ENCODE data around the gene ARL6IP1.
"Not testable (repeated sequence)": the region's sequence is repeated elsewhere in the genome, so short reads cannot be mapped to it uniquely, and the experiment has no call there.

ARL6IP1 gene

DNA sequence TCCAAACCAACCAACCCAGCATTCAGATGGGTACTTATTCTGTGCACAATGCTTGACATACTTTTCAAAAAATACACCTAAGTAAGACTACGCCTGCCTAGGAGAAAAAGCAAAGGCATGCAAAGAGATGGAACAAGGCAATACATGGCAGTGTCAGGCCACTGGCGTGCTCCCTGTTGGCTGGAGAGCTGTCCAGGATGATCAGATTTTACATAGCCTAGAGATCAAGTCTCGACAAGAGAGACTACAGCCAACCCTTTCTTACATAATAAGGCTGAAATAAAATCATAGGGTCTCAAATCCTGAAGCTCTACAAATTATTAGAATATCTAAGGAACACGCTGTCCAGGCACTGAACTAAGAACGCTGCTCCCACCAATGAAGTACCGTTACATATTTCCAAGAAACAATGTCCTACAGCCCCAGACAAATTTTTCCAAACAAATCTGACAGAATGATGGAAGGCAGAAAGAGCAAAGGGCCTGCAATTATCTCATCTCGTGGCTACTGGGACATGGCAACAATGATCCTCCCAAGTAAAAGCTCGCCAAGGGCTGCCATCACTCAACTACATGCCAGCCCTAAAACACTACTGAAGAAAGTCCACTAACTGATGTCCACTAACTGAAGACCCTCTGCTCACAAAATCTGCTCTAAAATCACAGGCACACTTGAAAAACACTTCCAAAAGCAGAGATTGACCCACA is 16.3 kb downstream of the ARL6IP1 start:
- Mint-ChIP-seq H3K4me1 (ENCODE audit: low read depth) (peaks cover 64% of the 10 kb centered on the region), H3K27me3 (no peaks in the 10 kb centered on the region), H3K36me3 (ENCODE audit: low read depth) (peaks cover 73% of the 10 kb centered on the region), H3K4me3 (peak overlapping the region; percentile 98), H3K9me3 (no peaks in the 10 kb centered on the region), H3K27ac (peak overlapping the region; percentile 82)

DNA sequence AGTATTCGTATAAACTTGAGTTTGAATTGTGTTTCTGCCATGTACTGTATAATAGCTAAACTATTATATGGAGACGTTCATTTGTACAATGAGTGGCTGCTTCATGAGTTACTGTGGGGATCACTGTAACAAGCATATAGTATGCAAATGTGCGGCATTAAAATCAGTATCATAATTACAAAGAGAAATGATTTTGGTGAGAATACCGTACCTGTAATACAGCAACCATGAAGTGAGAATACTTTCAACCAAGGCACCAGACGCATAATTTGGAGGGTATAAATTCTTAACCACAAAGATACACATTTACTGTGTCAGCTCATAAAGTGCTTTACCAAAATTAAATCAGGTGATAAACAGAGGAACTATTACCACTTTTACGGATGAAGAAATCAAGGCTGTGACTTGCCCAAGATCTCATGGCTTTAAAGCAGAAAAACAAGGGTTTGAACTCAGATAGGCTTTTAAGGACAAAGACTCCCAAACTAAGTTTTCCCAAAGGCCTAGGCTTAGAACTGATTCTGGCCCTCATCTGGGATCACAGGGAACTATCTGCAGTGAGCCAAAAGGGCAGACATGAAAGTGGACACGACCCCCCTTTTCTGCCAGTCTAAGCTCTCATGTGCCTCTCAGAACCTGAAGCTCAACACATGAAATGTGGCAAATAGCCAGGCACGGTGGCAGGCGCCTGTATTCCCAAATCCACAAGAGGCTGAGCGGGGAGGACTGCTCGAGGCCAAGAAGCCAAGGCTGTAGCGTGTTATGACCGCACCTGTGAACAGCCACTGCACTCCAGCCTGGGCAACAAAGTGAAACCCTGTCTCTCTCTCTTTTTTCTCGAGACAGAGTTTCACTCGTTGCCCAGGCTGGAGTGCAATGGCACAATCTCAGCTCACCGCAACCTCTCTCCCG is 17.7 kb downstream of the ARL6IP1 start:
- Mint-ChIP-seq H3K4me3 (peak overlapping the region; percentile 32), H3K4me1 (ENCODE audit: low read depth) (peaks cover 56% of the 10 kb centered on the region), H3K27me3 (no peaks in the 10 kb centered on the region), H3K36me3 (ENCODE audit: low read depth) (peaks cover 59% of the 10 kb centered on the region), H3K9me3 (no peaks in the 10 kb centered on the region), H3K27ac (peak overlapping the region; percentile 50)

DNA sequence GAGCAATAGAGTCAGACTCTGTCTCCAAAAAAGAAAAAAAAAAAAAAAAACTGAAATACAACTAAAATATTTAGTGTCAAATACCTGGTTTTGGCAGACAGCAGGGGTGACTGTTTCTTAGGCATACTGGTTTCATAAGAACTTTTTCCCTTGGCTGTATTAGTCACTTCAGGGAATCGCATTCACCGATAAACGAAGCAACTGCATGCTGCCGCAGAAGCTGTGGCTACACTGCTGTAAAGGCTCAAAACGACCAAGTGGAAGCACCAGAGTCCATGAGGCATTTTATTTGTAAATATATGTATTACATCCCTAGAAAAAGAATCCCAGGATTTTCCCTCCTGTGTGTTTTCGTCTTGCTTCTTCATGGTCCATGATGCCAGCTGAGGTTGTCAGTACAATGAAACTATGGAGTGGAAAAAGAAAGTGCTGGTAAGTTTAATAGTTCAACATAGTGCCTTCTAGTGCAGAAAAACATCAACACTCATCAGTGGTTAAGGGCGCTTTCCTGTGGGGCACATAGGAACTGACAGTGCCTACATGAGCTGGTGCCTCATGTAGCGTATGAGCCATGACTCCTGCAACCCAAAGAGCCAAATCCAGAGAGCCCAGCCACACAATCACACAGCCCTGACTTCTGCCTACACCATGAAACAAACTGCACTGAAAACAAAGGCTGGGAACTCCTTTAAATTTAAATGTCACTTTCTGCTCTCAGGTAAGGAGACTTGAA is 18.5 kb downstream of the ARL6IP1 start:
- Mint-ChIP-seq H3K4me3 (peak overlapping the region; percentile 32), H3K36me3 (ENCODE audit: low read depth) (peaks cover 51% of the 10 kb centered on the region), H3K4me1 (ENCODE audit: low read depth) (peaks cover 48% of the 10 kb centered on the region), H3K9me3 (no peaks in the 10 kb centered on the region), H3K27ac (peak overlapping the region; percentile 50), H3K27me3 (no peaks in the 10 kb centered on the region)

DNA sequence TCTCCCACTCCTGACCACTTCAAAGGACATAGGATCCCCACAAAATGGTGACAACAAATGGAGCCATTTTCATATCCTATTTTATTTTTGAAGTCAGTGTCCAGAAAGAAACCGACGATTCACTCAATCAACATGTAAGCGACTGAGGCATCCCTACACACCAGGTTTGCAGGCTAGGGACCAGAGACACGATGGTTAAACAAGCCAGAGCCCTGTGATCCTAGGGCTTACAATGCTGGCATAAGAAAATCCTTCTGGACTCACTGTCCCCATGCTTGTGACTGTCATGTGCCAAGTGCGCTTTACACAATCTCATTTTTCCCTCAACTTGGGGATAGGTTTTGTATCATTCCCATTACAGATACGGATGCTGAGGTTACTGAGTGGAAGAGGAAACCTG is 20.1 kb downstream of the ARL6IP1 start:
- H3K4me3 Mint-ChIP-seq, H3K27ac Mint-ChIP-seq, H3K9me3 Mint-ChIP-seq, H3K27me3 Mint-ChIP-seq: not testable (repeated sequence)
- peaks cover 35% of the 10 kb centered on the region for H3K36me3 Mint-ChIP-seq (ENCODE audit: low read depth)
- H3K4me1 Mint-ChIP-seq (ENCODE audit: low read depth): peaks cover 34% of the 10 kb centered on the region

DNA sequence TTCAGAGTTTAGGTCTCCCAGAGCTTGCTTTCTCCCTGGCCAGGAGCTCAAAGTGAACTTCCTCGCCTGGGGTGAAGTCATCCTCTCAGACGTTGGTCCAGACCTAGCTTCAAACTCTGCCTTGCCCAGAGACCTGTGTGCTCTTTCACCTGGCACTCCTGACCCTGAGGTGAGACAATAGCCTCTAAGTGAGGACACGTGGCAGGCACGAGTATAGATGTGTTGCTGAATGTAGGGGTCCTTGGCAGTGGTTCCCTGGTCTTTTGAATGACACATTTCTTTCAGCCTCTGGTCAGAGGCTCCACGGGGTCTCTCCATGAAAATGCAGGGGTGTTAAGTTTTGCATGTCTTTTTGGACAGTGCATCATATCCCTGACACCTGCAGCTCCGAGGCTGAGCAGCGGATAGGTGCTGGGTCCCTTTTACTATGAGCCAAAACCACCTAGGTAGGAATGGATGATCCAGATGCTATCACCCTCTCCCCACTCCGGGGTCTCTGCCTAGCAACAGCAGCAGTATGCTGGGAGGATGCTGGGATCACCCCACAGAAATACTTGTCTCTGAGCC is 20.8 kb downstream of the ARL6IP1 start:
- not testable (repeated sequence) for H3K9me3 Mint-ChIP-seq, H3K27me3 Mint-ChIP-seq, H3K4me3 Mint-ChIP-seq, H3K27ac Mint-ChIP-seq
- Mint-ChIP-seq H3K36me3 (ENCODE audit: low read depth) (peaks cover 28% of the 10 kb centered on the region), H3K4me1 (ENCODE audit: low read depth) (peaks cover 27% of the 10 kb centered on the region)

DNA sequence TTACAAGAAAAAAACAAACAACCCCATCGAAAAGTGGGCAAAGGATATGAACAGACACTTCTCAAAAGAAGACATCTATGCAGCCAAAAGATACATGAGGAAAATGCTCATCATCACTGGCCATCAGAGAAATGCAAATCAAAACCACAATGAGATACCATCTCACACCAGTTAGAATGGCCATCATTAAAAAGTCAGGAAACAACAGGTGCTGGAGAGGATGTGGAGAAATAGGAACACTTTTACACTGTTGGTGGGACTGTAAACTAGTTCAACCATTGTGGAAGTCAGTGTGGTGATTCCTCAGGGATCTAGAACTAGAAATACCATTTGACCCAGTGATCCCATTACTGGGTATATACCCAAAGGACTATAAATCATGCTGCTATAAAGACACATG is 23.7 kb downstream of the ARL6IP1 start:
- H3K4me1 Mint-ChIP-seq (ENCODE audit: low read depth); H3K27ac Mint-ChIP-seq; H3K9me3 Mint-ChIP-seq; H3K36me3 Mint-ChIP-seq (ENCODE audit: low read depth); H3K27me3 Mint-ChIP-seq; H3K4me3 Mint-ChIP-seq: not testable (repeated sequence)

DNA sequence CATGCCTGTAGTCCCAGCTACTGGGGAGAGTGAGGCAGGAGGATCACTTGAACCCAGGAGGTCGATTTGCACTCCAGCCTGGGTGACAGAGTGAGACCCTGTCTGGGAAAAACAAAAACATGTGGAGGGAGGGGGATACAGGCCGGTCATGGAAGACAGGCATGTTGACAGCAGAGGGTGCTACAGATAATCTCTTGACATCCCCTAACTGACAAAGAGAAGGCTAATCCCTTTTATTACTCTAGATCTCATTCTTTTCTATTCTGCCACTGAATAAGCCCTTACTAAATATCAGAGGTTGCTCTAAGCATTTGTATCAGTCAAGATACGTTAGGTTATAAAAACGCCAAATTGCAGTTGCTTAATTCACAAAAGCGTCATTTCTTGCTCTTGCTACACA is 25.0 kb downstream of the ARL6IP1 start:
- H3K36me3 Mint-ChIP-seq (ENCODE audit: low read depth); H3K4me1 Mint-ChIP-seq (ENCODE audit: low read depth): not testable (repeated sequence)

DNA sequence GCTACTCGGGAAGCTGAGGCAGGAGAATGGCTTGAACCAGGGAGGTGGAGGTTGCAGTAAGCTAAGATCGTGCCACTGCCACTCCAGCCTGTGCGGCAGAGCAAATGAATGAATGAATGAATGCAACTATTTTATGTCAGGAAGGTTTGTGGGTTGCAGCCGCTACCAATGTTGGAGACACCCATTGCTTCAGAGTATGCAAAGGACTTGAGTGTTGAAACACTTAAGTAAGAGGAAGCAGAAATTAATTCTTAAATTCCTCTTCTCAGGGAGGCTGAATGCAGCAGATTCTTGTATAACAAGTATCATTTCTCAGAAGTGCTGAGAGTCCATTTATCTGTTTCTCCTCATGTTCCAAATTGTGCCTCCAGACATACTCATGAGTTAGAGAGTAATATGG is 26.7 kb downstream of the ARL6IP1 start:
- H3K9me3 Mint-ChIP-seq; H3K4me3 Mint-ChIP-seq; H3K27ac Mint-ChIP-seq; H3K36me3 Mint-ChIP-seq (ENCODE audit: low read depth); H3K27me3 Mint-ChIP-seq; H3K4me1 Mint-ChIP-seq (ENCODE audit: low read depth): not testable (repeated sequence)

More for the DNA sequence above, 25.0 kb downstream of the ARL6IP1 start:
- H3K4me3 Mint-ChIP-seq, H3K27me3 Mint-ChIP-seq, H3K27ac Mint-ChIP-seq, H3K9me3 Mint-ChIP-seq: not testable (repeated sequence)

DNA sequence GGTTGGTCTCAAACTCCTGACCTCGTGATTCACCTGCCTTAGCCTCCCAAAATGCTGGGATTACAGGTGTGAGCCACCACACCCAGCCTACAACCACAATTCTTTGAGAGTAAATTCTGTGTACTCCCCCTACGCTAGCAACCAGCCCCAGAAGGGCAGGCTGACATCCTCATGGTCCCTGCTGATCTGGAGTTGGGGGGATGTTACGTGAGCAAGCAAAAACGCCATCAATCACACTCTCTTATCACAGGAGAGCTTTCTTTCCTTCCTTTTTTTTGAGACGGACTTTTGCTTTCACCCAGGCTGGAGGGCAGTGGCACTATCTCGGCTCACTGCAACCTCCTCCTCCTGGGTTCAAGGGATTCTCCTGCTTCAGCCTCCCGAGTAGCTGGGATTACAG is 29.2 kb downstream of the ARL6IP1 start:
- not testable (repeated sequence) for H3K27ac Mint-ChIP-seq; H3K4me3 Mint-ChIP-seq; H3K27me3 Mint-ChIP-seq; H3K9me3 Mint-ChIP-seq; H3K36me3 Mint-ChIP-seq (ENCODE audit: low read depth)
- H3K4me1 Mint-ChIP-seq (ENCODE audit: low read depth): peaks cover 15% of the 10 kb centered on the region

DNA sequence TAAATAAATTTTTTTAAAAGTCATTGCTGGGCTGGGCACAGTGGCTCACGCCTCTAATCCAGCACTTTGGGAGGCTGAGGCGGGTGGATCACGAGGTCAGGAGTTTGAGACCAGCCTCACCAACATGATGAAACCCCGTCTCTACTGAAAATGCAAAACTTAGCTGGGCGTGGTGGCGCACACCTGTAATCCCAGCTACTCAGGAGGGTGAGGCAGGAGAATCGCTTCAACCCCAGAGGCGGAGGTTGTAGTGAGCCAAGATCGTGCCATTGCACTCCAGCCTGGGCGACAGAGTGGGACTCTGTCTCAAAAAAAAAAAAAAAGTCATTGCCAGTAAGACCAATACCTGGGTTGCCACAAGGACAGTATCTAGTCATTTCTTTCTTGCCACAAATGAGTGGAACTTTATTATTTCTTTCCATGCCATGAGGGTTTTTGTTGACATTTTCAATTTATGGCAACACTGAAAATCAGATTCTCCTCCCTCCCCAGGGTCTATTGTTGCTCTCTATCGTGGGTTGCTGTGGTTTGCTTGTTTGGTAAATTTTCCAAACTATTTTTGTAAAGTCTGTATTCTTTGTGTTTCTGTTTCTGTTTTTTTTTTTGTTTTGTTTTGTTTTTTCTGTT is 30.9 kb downstream of the ARL6IP1 start:
- not testable (repeated sequence) for H3K4me3 Mint-ChIP-seq; H3K36me3 Mint-ChIP-seq (ENCODE audit: low read depth); H3K27me3 Mint-ChIP-seq; H3K9me3 Mint-ChIP-seq
- Mint-ChIP-seq H3K27ac (peak overlapping the region; percentile 73), H3K4me1 (ENCODE audit: low read depth) (peaks cover 18% of the 10 kb centered on the region)

DNA sequence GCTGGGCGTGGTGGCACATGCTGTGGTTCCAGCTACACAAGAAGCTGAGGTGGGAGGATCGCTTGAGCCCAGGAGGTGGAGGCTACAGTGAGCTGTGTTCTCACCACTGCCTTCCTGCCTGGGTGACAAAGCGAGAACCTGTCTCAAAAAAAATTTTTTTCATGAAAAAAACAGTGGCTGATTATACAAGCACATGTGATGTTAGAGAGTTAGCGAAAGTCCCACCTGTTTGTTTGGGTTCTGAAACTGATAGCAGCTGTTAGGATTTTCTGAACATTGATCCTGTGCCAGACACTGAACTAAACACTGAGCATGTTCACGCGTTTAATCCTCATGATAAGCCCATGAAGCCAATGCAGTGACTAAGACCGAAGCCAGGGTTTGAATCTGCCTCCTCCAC is 34.1 kb downstream of the ARL6IP1 start:
- not testable (repeated sequence) for H3K27me3 Mint-ChIP-seq; H3K4me3 Mint-ChIP-seq; H3K9me3 Mint-ChIP-seq; H3K27ac Mint-ChIP-seq; H3K36me3 Mint-ChIP-seq (ENCODE audit: low read depth)
- H3K4me1 Mint-ChIP-seq (ENCODE audit: low read depth): peaks cover 18% of the 10 kb centered on the region

DNA sequence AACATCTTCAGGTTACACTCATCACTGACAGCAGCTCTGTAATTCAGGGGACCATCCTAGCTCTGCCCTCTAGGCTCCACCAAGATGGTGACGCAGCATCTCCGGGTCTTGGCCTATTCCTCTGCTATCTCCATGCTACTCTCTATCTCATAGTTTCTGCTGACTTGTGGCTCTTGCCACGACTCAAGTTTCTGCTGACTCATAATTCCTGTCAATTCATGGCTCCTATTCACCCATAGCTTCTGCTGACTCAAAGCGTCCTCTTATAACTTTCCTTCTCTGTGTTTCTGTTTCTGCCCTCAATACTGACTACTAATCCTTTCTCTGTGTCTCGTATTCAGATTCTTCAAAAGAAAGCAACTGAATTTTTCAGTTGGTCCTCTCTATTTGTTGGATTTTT is 38.6 kb downstream of the ARL6IP1 start:
- H3K27ac Mint-ChIP-seq; H3K36me3 Mint-ChIP-seq (ENCODE audit: low read depth); H3K27me3 Mint-ChIP-seq; H3K9me3 Mint-ChIP-seq; H3K4me3 Mint-ChIP-seq: not testable (repeated sequence)
- H3K4me1 Mint-ChIP-seq (ENCODE audit: low read depth): peaks cover 16% of the 10 kb centered on the region

DNA sequence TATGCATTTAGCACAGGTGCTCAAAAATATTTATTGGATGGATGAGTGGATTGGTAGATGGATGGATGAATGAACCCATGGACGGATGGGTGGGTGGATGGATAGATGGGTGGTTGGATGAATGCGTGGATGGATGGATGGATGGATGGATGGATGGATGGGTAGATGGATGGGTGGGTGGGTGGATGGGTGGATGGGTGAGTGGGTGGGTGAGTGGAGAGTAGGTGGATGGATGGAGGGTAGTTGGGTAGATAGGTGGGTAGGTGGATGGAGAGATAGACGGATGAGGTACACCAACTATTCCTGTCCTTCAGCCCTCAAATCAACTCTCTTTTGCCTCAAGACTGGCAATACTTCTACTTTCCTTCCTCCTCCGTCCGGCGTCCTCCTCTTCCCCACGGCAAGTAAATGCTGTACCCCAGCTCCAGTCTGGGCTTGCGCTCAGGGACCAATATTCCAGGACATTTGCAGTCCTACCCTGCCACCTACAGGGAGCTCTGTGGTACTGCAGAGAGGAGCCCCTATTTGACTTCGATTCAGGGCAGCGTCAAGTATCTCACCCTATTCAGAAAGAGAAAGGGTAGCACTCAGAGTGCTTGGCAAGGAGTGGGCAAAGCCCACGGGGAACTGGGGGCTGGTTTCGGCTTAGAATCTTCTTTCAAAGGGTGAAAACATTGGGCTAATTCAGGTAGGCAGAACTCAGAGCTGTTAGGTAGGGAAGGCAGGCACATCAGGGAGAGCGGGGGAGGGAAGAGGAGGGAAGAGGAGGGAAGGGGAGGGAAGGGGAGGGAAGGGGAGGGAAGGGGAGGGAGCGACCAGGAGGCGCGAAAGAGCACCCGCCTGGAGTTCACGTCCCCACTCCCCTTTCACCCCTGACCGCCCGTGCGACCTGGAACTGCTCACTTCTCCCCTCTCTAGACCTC is 41.5 kb downstream of the ARL6IP1 start:
- not testable (repeated sequence) for H3K27me3 Mint-ChIP-seq; H3K27ac Mint-ChIP-seq; H3K9me3 Mint-ChIP-seq; H3K4me3 Mint-ChIP-seq; H3K36me3 Mint-ChIP-seq (ENCODE audit: low read depth)
- peaks cover 24% of the 10 kb centered on the region for H3K4me1 Mint-ChIP-seq (ENCODE audit: low read depth)
